HG02852 (cell line): Measurements from ENCODE around the gene RPL36.
"Not testable (repeated sequence)": the region's sequence is repeated elsewhere in the genome, so short reads cannot be mapped to it uniquely, and the experiment has no call there.

Experiments
- ATAC-seq: cut with Tn5 transposase; IDR thresholded peaks from one replicate; pipeline ENCODE4 v1.9.1; 2021; ENCODE audit warnings: mild to moderate bottlenecking, moderate library complexity; ENCODE audit not compliant: unreplicated experiment

Gene RPL36

DNA sequence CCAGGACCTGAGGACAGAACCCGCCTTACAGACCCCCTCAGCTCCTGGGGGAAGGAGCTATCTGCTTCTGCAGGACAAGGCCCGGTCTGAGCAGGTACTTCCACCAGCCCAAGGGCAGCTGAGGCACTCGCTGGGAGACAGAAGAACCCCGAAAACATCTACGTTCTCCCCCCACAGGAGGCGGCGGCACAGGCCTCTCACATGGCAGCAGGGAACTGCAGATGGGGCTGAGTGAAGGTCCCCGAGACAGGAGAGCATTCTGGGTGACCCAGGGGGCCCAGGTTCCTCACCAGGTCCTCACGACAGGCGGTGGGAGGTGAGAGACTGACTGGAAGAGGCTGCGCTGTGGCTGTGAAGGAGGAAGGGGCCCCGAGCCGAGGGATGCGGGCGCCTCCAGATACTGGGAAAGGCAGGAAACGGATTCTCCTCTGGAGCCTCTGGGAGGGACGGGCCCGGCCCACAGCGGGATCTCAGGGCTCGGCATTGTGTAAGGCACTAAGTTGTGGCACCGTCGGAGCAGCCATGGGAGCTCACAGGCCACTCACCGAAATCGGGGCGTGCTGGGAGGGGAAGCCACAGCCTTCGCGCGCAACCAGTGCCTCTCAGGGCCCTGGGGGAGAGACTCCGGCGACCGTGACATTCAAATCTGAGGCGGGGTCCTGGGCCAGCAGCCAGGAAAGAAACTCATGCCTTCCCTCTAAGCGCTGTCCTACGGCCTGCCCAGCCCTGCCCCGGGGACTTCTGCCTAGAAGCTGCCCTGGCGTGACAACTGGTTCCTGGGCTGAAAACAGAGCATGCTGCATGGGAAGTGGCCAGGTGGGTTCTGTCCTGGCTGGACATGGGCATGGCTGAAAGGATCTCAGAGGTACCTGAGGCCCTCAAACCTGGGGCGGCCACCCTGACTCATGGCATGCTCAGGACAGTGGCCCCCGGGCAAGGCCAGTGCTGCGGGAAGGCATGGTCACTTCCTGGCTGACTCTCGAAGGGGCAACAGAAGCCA is 14.0 kb downstream of the RPL36 start:
- no peak for ATAC-seq

DNA sequence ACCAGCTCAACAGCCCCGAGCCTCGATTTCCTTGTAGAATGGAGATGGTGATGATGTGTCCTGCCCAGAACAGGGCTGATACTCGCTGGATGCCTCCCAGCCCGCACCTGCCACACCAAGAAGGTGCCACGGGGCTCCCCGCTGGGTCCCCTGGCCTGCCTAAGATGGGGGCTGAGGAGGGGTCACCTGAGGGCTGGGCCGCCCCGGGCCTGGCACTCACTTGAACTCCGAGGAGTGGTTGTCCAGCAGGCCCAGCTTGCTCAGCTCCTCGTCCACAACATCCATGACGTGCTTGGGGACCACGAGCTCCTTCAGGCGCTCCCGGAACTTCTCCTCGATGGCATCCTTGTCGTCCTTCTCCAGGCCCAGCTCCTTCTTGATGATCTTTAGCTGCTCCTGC is 15.5 kb downstream of the RPL36 start:
- ATAC-seq, result no peak

DNA sequence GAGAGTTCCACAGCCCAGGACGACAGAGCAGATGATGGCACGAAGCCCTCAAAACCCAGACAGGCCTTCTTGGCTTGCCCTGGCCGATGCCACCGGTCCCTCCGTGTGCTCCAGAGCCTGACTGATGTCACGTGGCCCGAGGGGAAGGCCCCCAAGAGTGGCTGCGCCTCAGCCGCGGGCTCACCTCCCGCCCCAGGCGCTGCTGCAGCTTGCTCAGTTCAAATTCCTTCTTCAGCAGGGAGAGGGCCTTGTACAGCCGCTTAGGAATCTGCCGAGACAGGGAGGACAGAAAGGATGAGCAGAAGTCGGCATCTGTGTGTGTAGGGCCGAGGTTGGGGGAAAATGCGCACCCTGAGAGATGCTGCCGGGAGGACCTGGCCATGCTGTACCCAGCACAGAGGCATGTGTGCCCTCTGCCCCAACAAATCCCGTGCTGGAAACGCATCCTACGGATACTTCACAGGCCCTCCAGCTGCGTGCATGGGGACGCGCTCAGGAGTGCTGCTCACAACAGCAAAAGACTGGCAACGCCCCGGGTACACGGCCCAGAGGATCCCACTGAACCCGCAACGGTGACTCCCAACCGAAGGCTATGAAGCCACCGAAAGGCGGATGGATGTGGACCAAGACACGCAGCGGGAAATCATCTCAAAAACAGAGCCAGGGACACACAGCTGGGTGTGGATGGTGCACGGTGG is 16.9 kb downstream of the RPL36 start:
- no peak for ATAC-seq

DNA sequence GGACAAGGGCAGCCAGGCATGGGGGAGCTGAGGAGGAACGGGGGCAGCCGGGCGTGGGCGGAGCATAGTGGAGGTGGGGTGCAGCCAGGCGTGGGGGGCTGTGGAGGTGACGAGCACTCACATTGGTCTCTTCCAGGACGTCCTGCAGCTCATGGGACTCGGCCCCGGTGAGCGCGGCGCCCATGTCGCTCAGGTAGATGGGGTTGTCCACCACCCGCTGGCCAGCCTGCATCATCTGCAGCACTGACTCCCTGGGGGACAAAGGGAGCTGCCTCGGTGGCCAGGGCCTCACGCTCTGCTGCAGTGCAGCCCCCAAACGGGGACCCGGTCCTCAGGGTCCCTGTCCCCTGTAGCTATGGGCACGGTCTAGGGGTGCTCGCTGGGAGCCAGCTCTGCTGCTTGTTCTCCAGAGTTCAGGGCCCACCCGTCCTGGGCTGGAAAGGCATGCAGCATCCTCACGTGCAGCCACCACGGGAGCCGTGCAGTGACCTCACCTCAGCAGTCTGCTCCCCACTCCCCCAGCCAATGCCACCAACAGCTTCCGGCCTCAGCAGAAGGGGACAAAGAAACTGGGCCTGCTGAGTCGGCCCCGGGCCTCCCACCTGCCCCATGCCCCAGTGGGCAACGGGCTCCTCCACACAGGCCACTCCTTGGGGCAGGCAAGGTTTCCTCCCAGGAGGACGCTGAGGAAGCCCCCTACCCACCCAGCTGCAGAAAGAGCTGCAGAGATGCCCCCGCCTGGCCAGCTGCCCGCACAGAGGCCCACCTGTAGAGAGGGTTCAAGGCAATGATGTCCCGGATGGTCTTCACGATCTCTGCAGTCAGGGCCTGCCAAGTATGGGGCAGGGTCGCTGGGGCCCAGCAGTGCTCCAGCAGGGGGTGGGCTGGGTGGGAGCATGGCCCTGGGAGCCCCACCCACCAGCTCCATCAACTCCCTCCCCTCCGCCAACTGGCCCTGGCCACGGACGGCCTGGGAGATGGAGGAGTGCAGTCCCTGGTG is 17.8 kb downstream of the RPL36 start:
- no peak for ATAC-seq

DNA sequence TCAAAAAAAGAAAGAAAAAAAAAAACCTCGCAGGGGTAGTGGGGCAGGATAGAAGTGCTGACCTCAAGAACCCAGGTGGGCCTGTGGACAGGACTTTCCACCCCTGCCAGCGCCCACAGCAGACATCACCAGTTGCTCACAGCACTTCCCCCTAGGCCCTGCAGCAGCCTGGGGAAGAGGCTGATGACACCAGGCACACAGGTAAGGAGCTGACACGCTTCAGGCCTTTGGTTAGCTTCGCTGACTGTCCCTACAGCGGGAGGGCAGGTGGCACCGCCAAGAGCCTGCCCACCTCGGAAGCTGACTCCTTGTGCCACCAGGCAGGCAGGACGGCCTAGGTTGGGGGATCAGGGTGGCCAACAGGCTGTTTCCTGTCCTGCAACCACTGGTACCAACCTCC is 20.9 kb downstream of the RPL36 start:
- ATAC-seq, result no peak

DNA sequence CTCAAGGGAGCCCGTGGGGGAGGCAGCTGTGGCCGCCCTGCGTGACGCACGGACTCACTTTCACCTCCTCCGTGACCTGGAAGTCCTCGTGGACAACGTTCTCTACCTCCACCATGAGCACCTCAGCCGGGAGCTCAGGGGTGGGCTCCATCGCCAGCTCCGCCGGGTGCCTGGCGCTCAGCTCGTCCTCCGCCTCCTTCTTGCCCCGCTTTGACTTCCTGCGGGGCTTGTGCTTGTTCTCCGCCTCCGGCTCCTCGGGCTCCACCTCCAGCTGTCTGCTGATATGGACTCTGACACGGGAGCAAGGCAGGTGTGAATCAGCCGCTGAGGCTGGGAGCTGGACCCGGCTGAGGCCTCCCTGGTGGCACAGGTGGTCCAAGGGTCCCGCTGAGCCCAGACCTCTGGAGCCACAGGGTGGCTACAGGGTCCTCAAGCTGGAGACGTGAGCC is 21.6 kb downstream of the RPL36 start:
- no peak for ATAC-seq

DNA sequence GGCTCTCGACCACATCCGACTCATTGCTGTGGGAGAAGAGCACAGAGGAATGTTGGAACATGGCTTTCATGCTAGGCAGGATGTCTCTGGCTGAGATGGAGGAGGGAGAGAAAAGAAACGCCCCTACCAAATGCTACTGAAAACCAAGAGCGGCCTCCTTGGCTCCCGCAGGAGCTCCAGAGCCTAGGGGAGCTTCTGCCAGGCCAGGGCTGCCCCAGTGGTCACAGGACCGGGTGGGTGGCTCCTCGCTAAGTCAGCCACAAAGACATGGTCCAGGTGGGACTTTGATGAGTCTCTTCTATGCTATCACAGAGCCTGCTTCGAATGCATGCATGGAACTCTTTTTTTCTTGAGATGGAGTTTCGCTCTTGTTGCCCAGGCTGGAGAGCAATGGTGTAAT is 23.1 kb downstream of the RPL36 start:
- ATAC-seq, result no peak

DNA sequence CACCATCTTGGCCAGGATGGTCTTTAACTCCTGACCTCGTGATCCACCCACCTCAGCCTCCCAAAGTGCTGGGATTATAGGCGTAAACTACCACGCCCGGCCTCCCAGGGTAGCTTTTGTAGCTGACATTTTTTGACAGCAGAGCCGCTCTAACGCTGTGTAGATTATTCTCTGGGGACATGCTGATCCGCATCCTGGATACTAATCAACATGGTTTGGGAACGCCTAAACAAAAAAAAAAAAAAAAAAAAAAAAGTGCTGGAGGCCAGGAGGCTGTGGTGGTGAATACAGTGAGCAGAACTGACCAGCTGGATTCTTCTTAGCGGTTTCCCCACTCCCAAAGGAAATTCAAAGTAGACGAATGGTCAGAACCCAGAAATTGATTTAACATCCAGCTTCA is 24.7 kb downstream of the RPL36 start:
- no peak for ATAC-seq

DNA sequence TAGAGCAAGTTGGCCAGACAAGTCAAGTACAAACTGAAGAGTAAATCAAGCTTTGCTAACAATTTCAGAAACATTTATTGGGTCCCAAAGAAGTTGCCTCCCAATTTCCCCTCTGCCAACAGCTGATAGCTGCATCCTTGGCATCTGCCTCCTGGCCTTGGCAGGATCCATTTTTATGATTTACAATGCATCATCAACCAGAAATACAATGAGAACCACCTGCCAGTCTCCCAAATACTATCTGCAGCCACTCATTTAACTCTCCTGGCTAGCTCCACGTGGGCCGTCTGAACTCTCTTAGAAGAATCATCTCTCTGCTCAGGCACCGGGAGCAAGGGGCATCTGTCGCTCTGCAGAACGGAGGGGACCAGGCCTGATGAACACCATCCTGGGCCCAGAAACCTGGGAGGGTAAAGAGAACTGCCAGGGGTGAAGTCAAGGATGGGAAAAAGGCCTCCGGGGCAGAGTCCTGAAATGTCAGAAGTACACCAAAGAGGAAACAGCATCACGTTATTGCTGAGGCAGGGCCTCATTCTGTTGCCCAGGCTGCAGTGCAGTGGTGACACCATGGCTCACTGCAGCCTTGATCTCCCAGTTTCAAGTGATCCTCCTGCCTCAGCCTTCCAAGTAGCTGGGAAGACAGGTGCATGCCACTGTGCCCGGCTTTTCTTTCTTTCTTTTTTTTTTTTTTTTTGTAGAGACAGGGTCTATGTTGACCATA is 27.3 kb downstream of the RPL36 start:
- no peak for ATAC-seq

DNA sequence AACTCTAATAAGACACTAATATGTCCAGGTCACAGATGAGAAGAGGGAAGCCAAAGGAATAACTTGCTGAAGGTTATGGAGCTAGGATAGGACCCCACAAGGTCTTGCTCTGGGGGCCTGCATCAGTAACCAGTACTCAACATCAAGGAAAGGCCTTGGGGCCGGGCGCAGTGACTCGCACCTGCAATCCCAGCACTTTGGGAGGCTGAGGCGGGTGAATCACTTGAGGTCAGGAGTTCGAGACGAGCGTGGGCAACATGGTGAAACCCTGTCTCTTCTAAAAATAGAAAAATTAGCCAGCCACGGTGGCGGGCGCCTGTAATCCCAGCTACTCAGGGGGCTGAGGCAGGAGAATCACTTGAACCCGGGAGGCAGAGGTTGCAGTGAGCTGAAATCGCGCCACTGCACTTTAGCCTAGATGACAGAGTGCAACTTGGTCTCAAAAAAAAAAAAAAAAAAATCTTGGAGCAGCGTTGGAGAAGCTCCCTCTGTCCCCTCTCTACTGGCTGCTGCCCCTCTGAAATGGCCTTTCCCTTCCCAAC is 28.0 kb downstream of the RPL36 start:
- no peak for ATAC-seq

DNA sequence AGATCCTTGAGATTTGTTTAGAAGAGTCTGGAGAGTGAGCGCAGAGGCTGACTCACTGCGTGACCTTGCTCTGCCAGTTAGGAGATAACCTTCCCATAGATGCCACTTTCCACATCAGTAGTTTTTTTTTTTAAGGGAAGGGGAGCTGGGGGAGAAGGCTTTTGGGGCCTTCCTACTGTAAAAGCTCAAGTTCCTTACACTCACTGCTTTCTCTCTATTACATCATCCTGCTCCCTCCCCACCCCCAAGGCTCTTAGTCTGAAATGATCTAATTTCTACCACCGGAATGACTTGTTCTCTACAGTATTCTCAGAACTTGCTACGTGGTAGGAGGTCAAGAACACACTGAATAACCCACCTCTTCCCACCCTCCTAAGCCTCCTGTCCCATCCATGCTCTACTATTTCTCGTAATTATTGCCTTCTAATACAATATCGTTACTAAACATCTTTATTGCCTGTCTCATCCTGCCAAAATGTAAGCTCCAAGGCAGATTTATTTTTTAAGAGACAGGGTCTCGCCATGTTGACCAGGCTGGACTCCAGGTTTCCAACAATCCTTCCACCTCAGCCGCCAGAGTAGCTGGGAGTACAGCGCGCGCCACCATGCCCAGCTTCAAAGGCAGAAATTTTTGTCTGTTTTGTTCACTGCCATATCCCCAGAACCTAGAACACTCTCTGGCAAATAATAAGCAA is 28.6 kb downstream of the RPL36 start:
- ATAC-seq, result no peak

DNA sequence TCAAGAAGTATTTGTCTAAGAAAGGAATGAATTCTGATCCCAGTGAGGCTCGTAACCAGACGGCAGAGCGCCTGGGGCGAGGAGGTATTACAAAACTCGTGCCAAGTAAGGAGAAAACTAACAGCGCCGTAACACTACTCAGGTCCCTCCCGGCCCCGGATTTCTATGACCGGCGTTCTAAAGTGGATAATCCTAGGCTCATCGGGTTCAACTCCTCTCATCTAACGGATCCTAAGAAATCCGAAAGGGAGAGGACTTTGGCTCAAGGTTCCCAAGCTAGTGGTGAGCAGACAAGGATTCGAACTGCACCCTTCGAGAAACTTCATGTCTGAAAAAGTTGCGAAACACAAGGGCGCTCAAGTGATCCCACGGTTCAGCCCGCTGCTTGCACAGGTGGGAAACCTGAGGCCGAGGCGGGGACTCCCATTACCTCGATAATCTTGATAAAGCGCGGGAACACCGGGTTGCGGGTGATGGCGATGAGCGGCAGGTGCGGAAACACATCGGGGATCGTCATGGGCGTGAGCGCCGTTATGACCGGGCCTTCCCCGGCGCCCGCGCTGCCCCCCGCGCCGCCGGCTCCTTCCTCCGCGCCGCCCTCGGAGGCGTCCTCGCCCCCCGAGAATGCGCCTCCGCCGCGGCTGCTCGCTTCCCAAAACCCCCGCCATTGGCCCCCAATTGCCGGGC is 29.3 kb downstream of the RPL36 start:
- no peak for ATAC-seq

DNA sequence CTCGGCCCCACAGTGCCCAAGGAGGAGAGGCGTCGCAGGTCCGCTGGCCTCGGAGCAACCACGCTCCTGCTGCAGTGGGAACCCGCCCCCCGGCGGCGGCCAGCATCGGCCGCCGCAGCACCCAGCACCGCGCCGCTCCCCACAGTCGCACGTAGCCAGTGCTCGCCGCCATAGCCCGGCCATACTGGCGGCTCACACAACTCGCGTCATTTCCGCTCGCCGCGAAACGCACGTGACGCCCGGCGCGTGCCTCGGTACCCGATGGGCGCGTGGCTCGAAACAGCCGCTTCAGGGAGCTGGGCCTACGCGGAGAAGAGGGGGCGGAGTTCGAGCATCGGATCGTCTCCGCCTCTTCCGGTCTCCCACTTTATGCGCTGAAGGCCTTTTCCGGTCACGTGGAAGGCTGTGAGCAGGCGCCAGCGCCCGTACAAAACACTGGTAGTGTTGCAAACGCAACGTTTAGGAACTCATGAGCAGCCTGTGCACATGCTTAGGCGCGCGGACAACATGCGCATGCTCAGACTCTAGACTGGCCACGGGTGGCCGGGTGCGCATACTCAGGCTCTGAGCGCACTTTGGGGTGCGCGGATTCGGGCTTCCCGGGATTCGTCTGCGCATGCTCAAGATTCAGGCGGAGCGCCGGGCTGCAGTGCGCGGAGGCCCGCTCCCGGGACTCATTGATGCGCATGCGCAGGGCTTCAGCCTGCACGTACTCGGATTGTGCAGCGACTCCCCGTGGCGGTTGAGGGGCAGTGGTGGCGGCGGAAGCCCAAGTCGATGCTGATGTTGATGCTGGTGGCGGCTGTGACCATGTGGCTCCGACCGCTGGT is 30.1 kb downstream of the RPL36 start, which contains the start of the genes CATSPERD and LONP1:
TSS of gene CATSPERD (plus strand) at position 677 of the 830 bp plus-strand sequence. CDS start at position 778, 101 bp downstream.
TSS of gene LONP1 (minus strand) at position 186 of the 830 bp plus-strand sequence. CDS start at position 172, 14 bp downstream.
- peak; percentile 82 for ATAC-seq

DNA sequence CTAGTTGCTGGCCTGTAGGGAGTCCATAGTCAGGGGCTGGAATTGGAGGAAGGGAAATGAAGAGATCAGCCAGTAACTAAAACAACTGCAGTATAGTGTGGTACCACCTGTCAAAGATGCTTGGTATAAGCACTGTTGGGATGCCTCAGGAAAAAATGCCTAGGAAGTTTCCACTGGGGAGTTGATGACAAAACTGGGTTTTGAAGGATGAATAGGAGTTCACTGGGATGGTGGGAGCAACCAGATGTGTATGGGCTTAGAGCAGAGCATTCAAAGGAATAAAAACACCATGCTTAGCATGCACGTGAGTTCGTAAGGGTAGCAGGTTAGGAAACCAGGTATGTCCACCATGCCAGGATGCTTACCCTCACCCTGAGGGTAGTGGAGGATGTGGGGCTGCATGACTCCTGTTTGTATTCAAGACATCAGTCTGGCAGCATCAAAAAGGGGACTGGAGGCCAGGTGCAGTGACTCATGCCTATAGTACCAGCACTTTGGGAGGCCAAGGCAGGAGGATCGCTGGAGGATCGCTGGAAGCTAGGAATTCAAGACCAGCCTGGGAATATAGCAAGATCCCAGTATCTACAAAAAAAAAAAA is 37.5 kb downstream of the RPL36 start:
- no peak for ATAC-seq

DNA sequence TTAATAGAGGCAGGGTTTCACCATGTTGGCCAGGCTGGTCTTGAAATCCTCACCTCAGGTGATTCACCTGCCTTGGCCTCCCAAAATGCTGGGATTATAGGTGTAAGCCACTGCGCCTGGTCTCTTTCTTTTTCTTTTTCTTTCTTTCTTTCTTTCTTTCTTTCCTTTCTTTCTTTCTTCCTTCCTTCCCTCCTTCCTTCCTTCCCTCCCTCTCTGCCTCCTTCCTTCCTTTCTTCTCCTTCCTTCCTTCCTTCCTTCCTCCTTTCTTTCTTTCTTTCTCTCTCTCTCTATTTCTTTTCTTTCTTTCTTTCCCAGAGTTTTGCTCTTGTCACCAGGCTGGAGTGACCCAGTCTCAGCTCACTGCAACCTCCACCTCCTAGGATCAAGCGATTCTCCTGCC is 43.1 kb downstream of the RPL36 start:
- not testable (repeated sequence) for ATAC-seq

DNA sequence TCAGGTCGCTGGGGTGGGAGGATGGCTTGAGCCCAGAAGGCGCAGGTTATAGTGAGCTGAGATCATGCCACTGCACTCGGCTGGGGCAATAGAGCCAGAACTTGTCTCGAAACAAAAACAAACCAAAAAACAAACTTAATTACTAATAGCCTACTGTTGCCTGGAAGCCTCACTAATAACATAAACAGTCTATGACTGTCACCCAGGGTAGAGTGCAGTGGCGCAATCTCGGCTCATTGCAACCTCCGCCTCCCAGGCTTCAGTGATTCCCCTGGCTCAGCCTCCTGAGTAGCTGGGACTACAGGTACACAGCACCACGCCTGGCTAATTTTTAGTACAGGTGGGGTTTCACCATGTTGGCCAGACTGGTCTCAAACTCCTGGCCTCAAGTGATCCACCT is 48.3 kb downstream of the RPL36 start:
- no peak for ATAC-seq
